Measurements from ENCODE around the gene MYO5B.
"Not testable (repeated sequence)": the region's sequence is repeated elsewhere in the genome, so short reads cannot be mapped to it uniquely, and the experiment has no call there.

MYO5B gene

GRCh38 chr18:49835405-49835804 lies 359.5 kb downstream of the MYO5B start:
- DNase-seq (ENCODE audit: low read depth) = no peak

- no peak for DNase-seq (ENCODE audit: low read depth)
These were observed 360.7 kb downstream of the MYO5B start for GRCh38 chr18:49834258-49834657.

GRCh38 chr18:49833814-49834213 lies 361.1 kb downstream of the MYO5B start:
- DNase-seq (ENCODE audit: low read depth) = no peak

GRCh38 chr18:49832221-49832647 lies 362.7 kb downstream of the MYO5B start:
- DNase-seq (ENCODE audit: low read depth) = no peak

GRCh38 chr18:49827996-49828395 lies 367.0 kb downstream of the MYO5B start:
- no peak for DNase-seq (ENCODE audit: low read depth)

GRCh38 chr18:49819823-49820671 lies 374.9 kb downstream of the MYO5B start:
- DNase-seq (ENCODE audit: low read depth) = no peak

- no peak for DNase-seq (ENCODE audit: low read depth)
These were observed 375.8 kb downstream of the MYO5B start for GRCh38 chr18:49819071-49819662.

GRCh38 chr18:49817947-49818346 lies 377.0 kb downstream of the MYO5B start:
- DNase-seq (ENCODE audit: low read depth) = no peak

- DNase-seq (ENCODE audit: low read depth) = no peak
These were observed 379.0 kb downstream of the MYO5B start for GRCh38 chr18:49815927-49816326.

- no peak for DNase-seq (ENCODE audit: low read depth)
These were observed 380.8 kb downstream of the MYO5B start for GRCh38 chr18:49814147-49814499.

- peak; percentile 41 for DNase-seq (ENCODE audit: low read depth)
These were observed 381.4 kb downstream of the MYO5B start, which contains the start of gene ACAA2 for GRCh38 chr18:49813319-49814146. Gene ACAA2, minus strand, starts transcription at chr18:49813533. Its CDS starts 49 bp downstream, at chr18:49813484.

- DNase-seq (ENCODE audit: low read depth) = no peak
These were observed 382.0 kb downstream of the MYO5B start for GRCh38 chr18:49813069-49813318.

- DNase-seq (ENCODE audit: low read depth) = no peak
These were observed 382.5 kb downstream of the MYO5B start for GRCh38 chr18:49812286-49813068.

GRCh38 chr18:49811151-49811938 lies 383.6 kb downstream of the MYO5B start:
- DNase-seq (ENCODE audit: low read depth) = no peak

- not testable (repeated sequence) for DNase-seq (ENCODE audit: low read depth)
These were observed 386.3 kb downstream of the MYO5B start for GRCh38 chr18:49808553-49809191.

GRCh38 chr18:49804096-49804495 lies 390.9 kb downstream of the MYO5B start:
- no peak for DNase-seq (ENCODE audit: low read depth)

GRCh38 chr18:49802623-49803022 lies 392.3 kb downstream of the MYO5B start:
- no peak for DNase-seq (ENCODE audit: low read depth)

- DNase-seq (ENCODE audit: low read depth) = not testable (repeated sequence)
These were observed 394.5 kb downstream of the MYO5B start for GRCh38 chr18:49800491-49800890.

GRCh38 chr18:49799806-49800205 lies 395.1 kb downstream of the MYO5B start:
- DNase-seq (ENCODE audit: low read depth) = not testable (repeated sequence)

- DNase-seq (ENCODE audit: low read depth) = no peak
These were observed 396.9 kb downstream of the MYO5B start for GRCh38 chr18:49798001-49798400.

Measured in HS-5 (cell line).